NCI-H524 (cell line): ENCODE results near the gene PEPD.

Experiments
- DNase-seq, 2 experiments: peaks; one replicate each; lab custom pipeline; 2025; lab: John Stamatoyannopoulos, UW

Gene PEPD

GRCh38 chr19:33438987-33439781, 82.4 kb downstream of the PEPD start:
- no peak for DNase-seq

- peak in 1 of 2 experiments; percentile 56 for DNase-seq
Measured at GRCh38 chr19:33437821-33438671, 83.5 kb downstream of the PEPD start.

GRCh38 chr19:33437393-33437820, 84.2 kb downstream of the PEPD start:
- no peak for DNase-seq

GRCh38 chr19:33436360-33437345, 84.9 kb downstream of the PEPD start:
- no peak for DNase-seq

GRCh38 chr19:33435706-33436359, 85.8 kb downstream of the PEPD start:
- DNase-seq = no peak

- DNase-seq = no peak
Measured at GRCh38 chr19:33434886-33435705, 86.5 kb downstream of the PEPD start.

GRCh38 chr19:33434069-33434885, 87.3 kb downstream of the PEPD start:
- no peak for DNase-seq

- DNase-seq = peak in 1 of 2 experiments; percentile 50
Measured at GRCh38 chr19:33432446-33433170, 89.0 kb downstream of the PEPD start.

- DNase-seq = no peak
Measured at GRCh38 chr19:33432015-33432414, 89.6 kb downstream of the PEPD start.

- DNase-seq = peak; percentile 85 to 89
Measured at GRCh38 chr19:33430674-33431277, 90.8 kb downstream of the PEPD start.

- peak; percentile 93 to 95 for DNase-seq
Measured at GRCh38 chr19:33429891-33430673, 91.5 kb downstream of the PEPD start.

- DNase-seq = no peak
Measured at GRCh38 chr19:33428627-33429125, 92.9 kb downstream of the PEPD start.

GRCh38 chr19:33427801-33428626, 93.6 kb downstream of the PEPD start:
- DNase-seq = peak in 1 of 2 experiments; percentile 25

- DNase-seq = peak in 1 of 2 experiments; percentile 71
Measured at GRCh38 chr19:33426621-33427361, 94.8 kb downstream of the PEPD start.

GRCh38 chr19:33424181-33424580, 97.4 kb downstream of the PEPD start:
- peak; percentile 26 to 57 for DNase-seq
